Gastroesophageal sphincter (tissue), 3 donors: Measurements from ENCODE around the gene SCN8A.

Source experiments
- POLR2AphosphoS5 ChIP-seq: sonication (generic); formaldehyde crosslinking; IDR thresholded peaks from one replicate; pipeline ENCODE4 v1.6.1; 2017; ENCODE audit warnings: antibody characterized with exemption
- TF ChIP-seq, protein P1 (sequence below), 4 experiments: fragments of 200-600 bp in 2 of 4; fragments of 450-650 bp in 2 of 4; sonication (generic) in 1 of 4; IDR thresholded peaks; one replicate each; pipeline ENCODE4 v1.5.1; 2017 to 2019; ENCODE audit warnings: antibody characterized with exemption in 4 of 4, mild to moderate bottlenecking in 2 of 4, moderate library complexity in 2 of 4

DNA sequence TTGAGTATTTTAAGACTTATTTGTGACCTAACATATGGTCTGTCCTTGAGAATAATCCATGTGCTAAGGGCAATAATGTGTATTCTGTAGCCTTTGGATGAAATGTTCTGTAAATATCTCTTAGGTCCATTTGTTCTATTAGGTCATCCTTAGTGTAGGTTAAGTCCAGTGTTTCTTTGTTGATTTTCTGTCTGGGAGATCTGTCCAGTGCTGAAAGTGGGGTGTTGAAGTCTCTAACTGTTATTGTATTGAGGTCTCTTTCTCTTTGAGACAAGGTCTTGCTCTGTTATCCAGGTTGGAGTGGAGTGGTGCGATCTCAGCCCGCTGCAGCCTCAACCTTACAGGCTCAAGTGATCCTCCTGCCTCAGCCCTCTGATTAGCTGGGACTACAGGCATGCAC lies 149.5 kb downstream of the SCN8A start:
- TF ChIP-seq, protein P1, sequence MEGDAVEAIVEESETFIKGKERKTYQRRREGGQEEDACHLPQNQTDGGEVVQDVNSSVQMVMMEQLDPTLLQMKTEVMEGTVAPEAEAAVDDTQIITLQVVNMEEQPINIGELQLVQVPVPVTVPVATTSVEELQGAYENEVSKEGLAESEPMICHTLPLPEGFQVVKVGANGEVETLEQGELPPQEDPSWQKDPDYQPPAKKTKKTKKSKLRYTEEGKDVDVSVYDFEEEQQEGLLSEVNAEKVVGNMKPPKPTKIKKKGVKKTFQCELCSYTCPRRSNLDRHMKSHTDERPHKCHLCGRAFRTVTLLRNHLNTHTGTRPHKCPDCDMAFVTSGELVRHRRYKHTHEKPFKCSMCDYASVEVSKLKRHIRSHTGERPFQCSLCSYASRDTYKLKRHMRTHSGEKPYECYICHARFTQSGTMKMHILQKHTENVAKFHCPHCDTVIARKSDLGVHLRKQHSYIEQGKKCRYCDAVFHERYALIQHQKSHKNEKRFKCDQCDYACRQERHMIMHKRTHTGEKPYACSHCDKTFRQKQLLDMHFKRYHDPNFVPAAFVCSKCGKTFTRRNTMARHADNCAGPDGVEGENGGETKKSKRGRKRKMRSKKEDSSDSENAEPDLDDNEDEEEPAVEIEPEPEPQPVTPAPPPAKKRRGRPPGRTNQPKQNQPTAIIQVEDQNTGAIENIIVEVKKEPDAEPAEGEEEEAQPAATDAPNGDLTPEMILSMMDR (IDR thresholded peaks at IDR 0.05) = no peak
- TF ChIP-seq POLR2AphosphoS5 = no peak
